HL-60/S4 (cell line): ENCODE measurements around the gene UCP3.

Source experiments
- in situ Hi-C: fragments of 300-500 bp; cut with MboI; formaldehyde crosslinking; loops from 2 replicates; pipeline ENCODE4 v1.14.3; 2022; ENCODE audit warnings: low sequenced_read_pairs

The UCP3 gene

DNA sequence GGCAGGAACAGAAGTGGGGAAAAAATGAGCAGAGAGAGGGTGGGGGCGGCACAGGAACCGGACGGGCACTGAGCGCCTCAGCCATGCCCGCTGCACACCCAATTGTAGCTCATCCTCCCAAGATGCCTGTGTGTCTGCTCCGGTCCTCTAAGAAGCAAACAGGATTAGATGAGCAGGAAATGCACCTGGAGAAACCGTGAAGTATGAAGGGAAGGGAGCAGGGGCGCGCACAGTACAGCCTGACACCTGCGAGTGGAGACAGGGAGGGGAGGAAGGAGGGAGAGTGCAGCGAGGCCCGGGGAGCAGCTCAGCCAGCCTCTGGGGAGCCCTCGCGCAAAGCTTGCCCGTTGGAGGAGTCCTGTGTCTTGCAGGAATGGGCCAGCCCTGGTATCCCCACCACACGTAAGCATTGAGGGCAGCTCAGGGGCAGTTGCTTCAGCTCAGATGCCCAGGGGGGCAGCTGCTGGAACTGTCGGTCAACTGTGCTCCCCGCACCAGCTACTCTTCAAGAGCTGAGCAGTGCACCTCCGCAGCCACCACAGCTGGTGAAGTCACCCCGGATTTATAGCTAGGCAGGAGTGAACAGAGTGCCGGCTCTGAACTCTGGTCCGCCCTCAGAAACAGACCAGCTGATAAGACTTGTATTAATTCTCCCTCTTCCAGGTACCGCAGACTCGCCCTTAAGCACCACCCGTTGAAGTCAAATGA, 51.1 kb downstream of the UCP3 start:
- in situ Hi-C loops = loop anchor here (25.0 kb wide), 1 partner anchor 504 kb away; the partner anchor contains the start of gene KCNE3

- in situ Hi-C loops = loop anchor here (25.0 kb wide), 1 partner anchor 505 kb away; the partner anchor contains the start of gene KCNE3
These were observed 51.8 kb downstream of the UCP3 start for GRCh38 chr11:73956876-73957653.

- in situ Hi-C loops = loop anchor here (25.0 kb wide), 1 partner anchor 511 kb away; the partner anchor contains the start of gene KCNE3
These were observed 57.1 kb downstream of the UCP3 start for GRCh38 chr11:73951797-73952196.

DNA sequence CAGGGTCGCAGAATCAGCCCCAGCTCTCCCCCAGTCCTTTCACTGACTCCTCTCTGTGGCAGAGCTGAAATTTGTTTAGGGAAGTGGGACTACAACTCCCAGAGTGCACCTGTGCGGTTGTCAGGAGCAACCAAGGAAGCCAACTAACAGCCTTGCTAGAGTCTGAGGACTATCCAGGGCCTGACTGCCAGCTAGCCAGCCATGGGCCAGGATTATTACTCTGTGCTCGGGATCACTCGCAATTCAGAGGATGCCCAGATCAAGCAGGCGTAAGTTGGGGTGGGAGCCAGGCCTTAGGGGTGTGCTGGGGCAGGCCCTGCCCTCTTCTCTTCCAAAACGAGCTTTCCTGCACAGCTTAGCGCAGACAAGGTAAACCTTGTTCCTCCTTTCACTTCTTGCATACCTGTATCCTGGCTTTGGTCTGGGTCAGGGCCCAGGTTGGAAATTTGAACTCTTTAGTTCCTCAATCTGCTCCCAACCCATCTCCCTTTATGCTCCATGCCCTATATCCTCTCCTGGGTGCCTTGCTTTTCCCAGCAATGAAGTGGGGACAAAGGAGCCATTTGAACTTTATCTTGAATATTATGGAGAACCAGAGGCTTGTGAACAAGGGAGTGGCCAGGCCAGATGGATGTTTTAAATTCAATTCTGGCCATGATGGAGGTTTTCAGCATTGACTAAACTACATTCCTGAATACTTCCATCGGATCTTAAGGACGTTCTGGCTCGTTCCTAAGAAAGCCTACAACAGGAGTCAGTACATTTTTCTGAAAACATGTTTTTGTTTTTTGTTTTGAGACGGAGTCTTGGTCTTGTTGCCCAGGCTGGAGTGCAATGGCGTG, 57.8 kb downstream of the UCP3 start, which contains the start of gene DNAJB13:
TSS of gene DNAJB13 (plus strand) at position 158 of the 842 bp plus-strand sequence. CDS start at position 202, 44 bp downstream.
- in situ Hi-C loops = loop anchor here (25.0 kb wide), 1 partner anchor 511 kb away; the partner anchor contains the start of gene KCNE3
